IPS-NIHi7 (cell line): ENCODE measurements around the gene NR3C2.

Experiments used
- DNase-seq: peaks from one replicate; pipeline ENCODE4 v3.0.0; 2012; ENCODE audit warnings: mixed read lengths; ENCODE audit errors: extremely low spot score

NR3C2 gene

GRCh38 chr4:148441986-148442831 is at the start of gene NR3C2:
Gene NR3C2, minus strand, starts transcription at chr4:148442414.
- peak; percentile 98 for DNase-seq

GRCh38 chr4:148487181-148487580 is 45.0 kb upstream of the NR3C2 start:
- no peak for DNase-seq

- DNase-seq: no peak
Measured at GRCh38 chr4:148481636-148482035, 39.4 kb upstream of the NR3C2 start.

GRCh38 chr4:148477276-148477675 is 35.1 kb upstream of the NR3C2 start:
- DNase-seq: no peak

- no peak for DNase-seq
Measured at GRCh38 chr4:148469938-148470337, 27.7 kb upstream of the NR3C2 start.

GRCh38 chr4:148454835-148455234 is 12.6 kb upstream of the NR3C2 start:
- no peak for DNase-seq

- no peak for DNase-seq
Measured at GRCh38 chr4:148453833-148454232, 11.6 kb upstream of the NR3C2 start.

- no peak for DNase-seq
Measured at GRCh38 chr4:148452970-148453369, 10.8 kb upstream of the NR3C2 start.

- no peak for DNase-seq
Measured at GRCh38 chr4:148449921-148450320, 7.7 kb upstream of the NR3C2 start.

GRCh38 chr4:148448141-148448540 is 5.9 kb upstream of the NR3C2 start:
- no peak for DNase-seq

- no peak for DNase-seq
Measured at GRCh38 chr4:148447681-148448080, 5.5 kb upstream of the NR3C2 start.

GRCh38 chr4:148445860-148446330 is 3.7 kb upstream of the NR3C2 start:
- DNase-seq: no peak

GRCh38 chr4:148445071-148445859 is 3.1 kb upstream of the NR3C2 start:
- DNase-seq: peak; percentile 70

GRCh38 chr4:148444296-148445070 is 2.3 kb upstream of the NR3C2 start:
- peak; percentile 33 for DNase-seq

- DNase-seq: no peak
Measured at GRCh38 chr4:148443512-148444295, 1.5 kb upstream of the NR3C2 start.

- DNase-seq: no peak
Measured at GRCh38 chr4:148442832-148443511, 758 bp upstream of the NR3C2 start.

GRCh38 chr4:148441624-148441985 is 609 bp downstream of the NR3C2 start:
- DNase-seq: no peak

- no peak for DNase-seq
Measured at GRCh38 chr4:148438047-148438446, 4.2 kb downstream of the NR3C2 start.

- no peak for DNase-seq
Measured at GRCh38 chr4:148437439-148437838, 4.8 kb downstream of the NR3C2 start.

- no peak for DNase-seq
Measured at GRCh38 chr4:148436512-148436911, 5.7 kb downstream of the NR3C2 start.
